Measurements from ENCODE around the gene TNMD. TPM values are rescaled to one million over a fixed set of nuclear protein-coding genes. Genes with fewer than 3 reads are reported as not detected.

Gene TNMD
- total RNA-seq, 1 experiment from 2014 or later: not detected

- no TSS peak for BruUV-seq (replicated peaks)
- CTCF ChIA-PET: no interaction called here
- no peaks in the 10 kb centered on the region for H3K4me1 ChIP-seq (ENCODE audit: control insufficient read depth in 1 of 2, insufficient read depth in 2 of 2, low read length in 2 of 2)
These were observed 2.0 kb downstream of the TNMD start for GRCh38 chrX:100586747-100587146.

More at GRCh38 chrX:100586747-100587146, 2.0 kb downstream of the TNMD start:
- Histone ChIP-seq H3K4me3 (replicated peaks in 1 of 2; ENCODE audit: low read depth in 1 of 2, low read length in 2 of 2) (no peak overlapping the region), H3K4me2 (ENCODE audit: low read length) (no peak overlapping the region), H3K27me3 (ENCODE audit: insufficient read depth, low read length) (peaks cover 37% of the 10 kb centered on the region; the same call in 1 of the 2 replicates), H3K9me2 (ENCODE audit: insufficient read depth) (no peaks in the 10 kb centered on the region), H3K27ac (ENCODE audit: low read depth, low read length) (no peak overlapping the region), H3K9me3 (ENCODE audit: control insufficient read depth in 1 of 2, insufficient read depth in 1 of 2, low read depth in 1 of 2, low read length in 2 of 2) (no peaks in the 10 kb centered on the region), H3K9ac (ENCODE audit: low read length) (no peak overlapping the region), H3K36me3 (ENCODE audit: control insufficient read depth in 1 of 2, insufficient read depth in 2 of 2, low read length in 2 of 2) (no peaks in the 10 kb centered on the region), H3K79me2 (ENCODE audit: insufficient read depth, low read length) (no peaks in the 10 kb centered on the region), H4K20me1 (ENCODE audit: insufficient read depth) (no peaks in the 10 kb centered on the region), H2AFZ (ENCODE audit: low read depth, low read length, poor library complexity, severe bottlenecking) (no peak overlapping the region)
- ChIA-PET POLR2A (no interaction called here), RAD21 (ENCODE audit: low non-redundant PET in 1 of 2, low total read pairs in 2 of 2, uncharacterized antibody in 2 of 2, unreplicated experiment in 2 of 2) (no interaction called here)
- DNase-seq (ENCODE audit: low read depth, low spot score) (no peak), ATAC-seq (no peak)
- TF ChIP-seq, protein P1, sequence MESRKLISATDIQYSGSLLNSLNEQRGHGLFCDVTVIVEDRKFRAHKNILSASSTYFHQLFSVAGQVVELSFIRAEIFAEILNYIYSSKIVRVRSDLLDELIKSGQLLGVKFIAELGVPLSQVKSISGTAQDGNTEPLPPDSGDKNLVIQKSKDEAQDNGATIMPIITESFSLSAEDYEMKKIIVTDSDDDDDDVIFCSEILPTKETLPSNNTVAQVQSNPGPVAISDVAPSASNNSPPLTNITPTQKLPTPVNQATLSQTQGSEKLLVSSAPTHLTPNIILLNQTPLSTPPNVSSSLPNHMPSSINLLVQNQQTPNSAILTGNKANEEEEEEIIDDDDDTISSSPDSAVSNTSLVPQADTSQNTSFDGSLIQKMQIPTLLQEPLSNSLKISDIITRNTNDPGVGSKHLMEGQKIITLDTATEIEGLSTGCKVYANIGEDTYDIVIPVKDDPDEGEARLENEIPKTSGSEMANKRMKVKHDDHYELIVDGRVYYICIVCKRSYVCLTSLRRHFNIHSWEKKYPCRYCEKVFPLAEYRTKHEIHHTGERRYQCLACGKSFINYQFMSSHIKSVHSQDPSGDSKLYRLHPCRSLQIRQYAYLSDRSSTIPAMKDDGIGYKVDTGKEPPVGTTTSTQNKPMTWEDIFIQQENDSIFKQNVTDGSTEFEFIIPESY (IDR thresholded peaks at IDR 0.05; ENCODE audit: extremely low read depth, insufficient replicate concordance, low read length): no peak
- TF ChIP-seq CEBPB (IDR thresholded peaks at IDR 0.05; ENCODE audit: low read depth) (no peak), SP1 (IDR thresholded peaks at IDR 0.05; ENCODE audit: low read depth) (no peak), ELF1 (IDR thresholded peaks at IDR 0.05; ENCODE audit: borderline replicate concordance, low read depth) (no peak), EZH2 (IDR thresholded peaks at IDR 0.05) (no peak), FOSL1 (IDR thresholded peaks at IDR 0.05; ENCODE audit: low read depth) (no peak), YY1 (IDR thresholded peaks at IDR 0.05; ENCODE audit: extremely low read depth, insufficient replicate concordance, low read depth, low read length) (no peak)
- TF ChIP-seq, protein P2, sequence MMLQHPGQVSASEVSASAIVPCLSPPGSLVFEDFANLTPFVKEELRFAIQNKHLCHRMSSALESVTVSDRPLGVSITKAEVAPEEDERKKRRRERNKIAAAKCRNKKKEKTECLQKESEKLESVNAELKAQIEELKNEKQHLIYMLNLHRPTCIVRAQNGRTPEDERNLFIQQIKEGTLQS (IDR thresholded peaks at IDR 0.05): no peak
- TF ChIP-seq, protein P3, sequence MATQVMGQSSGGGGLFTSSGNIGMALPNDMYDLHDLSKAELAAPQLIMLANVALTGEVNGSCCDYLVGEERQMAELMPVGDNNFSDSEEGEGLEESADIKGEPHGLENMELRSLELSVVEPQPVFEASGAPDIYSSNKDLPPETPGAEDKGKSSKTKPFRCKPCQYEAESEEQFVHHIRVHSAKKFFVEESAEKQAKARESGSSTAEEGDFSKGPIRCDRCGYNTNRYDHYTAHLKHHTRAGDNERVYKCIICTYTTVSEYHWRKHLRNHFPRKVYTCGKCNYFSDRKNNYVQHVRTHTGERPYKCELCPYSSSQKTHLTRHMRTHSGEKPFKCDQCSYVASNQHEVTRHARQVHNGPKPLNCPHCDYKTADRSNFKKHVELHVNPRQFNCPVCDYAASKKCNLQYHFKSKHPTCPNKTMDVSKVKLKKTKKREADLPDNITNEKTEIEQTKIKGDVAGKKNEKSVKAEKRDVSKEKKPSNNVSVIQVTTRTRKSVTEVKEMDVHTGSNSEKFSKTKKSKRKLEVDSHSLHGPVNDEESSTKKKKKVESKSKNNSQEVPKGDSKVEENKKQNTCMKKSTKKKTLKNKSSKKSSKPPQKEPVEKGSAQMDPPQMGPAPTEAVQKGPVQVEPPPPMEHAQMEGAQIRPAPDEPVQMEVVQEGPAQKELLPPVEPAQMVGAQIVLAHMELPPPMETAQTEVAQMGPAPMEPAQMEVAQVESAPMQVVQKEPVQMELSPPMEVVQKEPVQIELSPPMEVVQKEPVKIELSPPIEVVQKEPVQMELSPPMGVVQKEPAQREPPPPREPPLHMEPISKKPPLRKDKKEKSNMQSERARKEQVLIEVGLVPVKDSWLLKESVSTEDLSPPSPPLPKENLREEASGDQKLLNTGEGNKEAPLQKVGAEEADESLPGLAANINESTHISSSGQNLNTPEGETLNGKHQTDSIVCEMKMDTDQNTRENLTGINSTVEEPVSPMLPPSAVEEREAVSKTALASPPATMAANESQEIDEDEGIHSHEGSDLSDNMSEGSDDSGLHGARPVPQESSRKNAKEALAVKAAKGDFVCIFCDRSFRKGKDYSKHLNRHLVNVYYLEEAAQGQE (IDR thresholded peaks at IDR 0.05; ENCODE audit: low read depth): no peak
- intact Hi-C loops (cut with micrococcal nuclease): no loop called here
